ENCODE measurements around the gene PIGR. TPM values are rescaled to one million over a fixed set of nuclear protein-coding genes. Genes with fewer than 3 reads are reported as not detected.

PIGR gene
- total RNA-seq, 2 donors from 2014 or later: 10,148 to 12,746 TPM

DNA sequence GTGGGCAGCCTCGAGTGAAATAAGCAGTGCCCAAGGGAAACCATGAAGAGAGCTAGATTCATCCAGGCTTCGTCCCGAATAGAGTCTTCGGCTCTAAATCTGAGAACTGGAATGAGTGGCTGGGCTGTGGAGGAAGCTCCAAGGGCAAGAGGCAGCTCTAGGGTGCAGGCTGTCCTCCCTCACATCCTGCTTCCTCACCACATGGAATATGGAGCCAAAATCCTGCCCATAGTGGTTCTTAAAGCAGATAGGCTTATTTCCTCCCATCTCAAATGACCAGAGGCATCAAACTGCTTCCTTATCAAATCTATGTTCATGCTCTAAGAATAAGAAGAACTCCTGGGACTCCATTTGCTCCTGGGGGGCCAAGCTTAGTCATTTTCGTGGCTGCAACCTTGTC lies 46.5 kb downstream of the PIGR start:
- intact Hi-C loops (cut with DNase I, micrococcal nuclease): no loop called here
- ATAC-seq: no peak
- DNase-seq: no peak

DNA sequence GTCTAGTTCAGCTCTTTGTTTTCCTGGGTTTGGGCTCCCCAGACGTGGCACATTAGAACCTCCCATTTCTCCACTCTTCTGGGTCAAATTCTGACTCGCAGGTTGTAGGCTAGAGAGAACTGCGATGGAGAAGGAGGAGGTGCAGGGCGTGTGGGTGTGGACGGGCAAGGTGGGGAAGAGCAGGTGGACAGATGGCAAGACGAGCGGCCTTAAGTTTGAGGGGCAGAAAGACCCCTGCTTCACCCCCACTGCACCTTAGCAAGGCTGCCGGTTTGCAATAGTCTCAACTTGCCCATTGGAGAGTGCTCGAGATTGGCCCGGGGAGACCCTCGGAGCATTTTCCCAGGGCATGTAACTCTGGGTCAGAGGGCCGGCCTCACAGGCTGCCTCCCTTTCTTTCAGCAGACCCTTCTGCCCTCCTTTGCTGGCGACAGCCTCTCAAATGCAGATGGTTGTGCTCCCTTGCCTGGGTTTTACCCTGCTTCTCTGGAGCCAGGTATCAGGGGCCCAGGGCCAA lies 47.3 kb downstream of the PIGR start:
- DNase-seq (no peak), ATAC-seq (no peak)
- intact Hi-C loops (cut with DNase I, micrococcal nuclease): no loop called here

DNA sequence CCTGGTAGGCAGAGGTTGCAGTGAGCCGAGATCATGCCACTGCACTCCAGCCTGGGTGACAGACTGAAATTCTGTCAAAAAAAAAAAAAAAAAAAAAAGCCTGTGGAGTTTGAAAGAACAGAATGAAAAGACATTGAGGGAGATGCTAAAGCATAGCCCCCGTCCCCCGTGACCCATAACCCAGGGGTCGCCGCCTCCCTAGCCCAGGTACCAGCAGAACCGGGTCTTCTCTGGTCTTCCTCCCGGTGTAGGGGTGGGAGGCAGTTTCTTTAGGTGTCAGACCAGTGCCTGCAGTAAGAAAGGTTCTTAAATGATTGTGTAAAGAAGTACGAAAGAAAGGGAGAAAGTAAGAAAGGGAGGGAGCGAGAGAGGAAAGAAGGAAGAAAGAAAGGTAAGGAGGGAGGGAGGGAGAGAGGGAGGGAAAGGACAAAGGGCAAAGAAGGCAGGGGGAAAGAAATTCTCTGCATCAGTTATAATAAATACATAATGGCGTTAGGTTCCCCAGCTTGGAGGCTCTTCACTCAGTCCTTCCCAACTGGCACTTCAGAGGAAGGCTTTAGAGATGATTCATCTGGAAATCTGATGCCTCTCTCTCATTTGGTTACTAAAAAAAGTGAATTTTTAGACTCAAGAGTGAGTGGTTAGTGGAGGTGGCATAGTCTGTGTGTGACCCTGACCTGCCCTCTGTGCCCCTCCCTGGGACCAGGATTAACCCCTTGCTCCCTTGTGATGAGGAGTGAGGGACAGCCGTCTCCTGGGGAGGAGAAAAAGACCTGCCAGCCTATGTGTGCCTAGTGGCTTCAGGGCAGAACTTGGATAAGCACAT lies 48.0 kb downstream of the PIGR start:
- DNase-seq (no peak), ATAC-seq (no peak)
- intact Hi-C loops (cut with DNase I, micrococcal nuclease): no loop called here

DNA sequence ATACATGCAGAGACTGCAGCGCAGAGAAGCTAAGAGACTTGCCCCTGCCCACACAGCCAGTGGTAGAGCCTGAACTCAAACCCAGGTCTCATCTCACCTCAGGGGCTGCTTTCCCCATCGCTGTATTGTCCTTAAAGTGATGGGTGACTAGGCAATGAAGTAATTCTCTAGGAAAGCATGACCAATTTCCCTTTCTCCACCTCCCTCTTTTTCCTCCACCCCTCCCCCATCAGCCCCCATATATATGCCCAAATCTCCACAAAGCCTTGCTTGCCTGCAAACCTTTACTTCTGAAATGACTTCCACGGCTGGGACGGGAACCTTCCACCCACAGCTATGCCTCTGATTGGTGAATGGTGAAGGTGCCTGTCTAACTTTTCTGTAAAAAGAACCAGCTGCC lies 49.1 kb downstream of the PIGR start, which contains the start of gene IL24:
Gene IL24, plus strand, starts transcription at position 269 of the 400 bp plus-strand sequence. CDS start 390 bp downstream, outside the sequence.
- intact Hi-C loops (cut with DNase I, micrococcal nuclease): no loop called here
- DNase-seq (no peak), ATAC-seq (no peak)

DNA sequence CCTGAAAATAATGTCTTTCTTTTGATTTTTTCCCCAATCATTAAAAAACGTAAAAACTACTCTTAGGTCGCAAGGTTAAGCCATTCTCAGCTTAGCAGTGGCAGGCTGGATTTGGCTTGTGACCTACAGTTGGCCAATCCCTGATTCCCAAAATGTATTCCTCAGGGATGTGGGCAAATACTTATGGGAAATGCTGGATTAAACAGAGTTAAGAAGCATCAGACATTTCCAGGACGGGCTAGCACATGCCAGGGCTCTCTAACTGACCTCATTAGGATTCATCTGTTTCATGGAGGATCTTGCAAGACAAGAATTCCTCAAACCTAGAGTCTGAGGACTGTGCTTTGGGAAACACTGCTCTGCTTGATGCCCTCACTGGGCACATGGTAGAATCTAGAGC lies 50.0 kb downstream of the PIGR start:
- intact Hi-C loops (cut with DNase I, micrococcal nuclease): no loop called here
- ATAC-seq (no peak), DNase-seq (no peak)

DNA sequence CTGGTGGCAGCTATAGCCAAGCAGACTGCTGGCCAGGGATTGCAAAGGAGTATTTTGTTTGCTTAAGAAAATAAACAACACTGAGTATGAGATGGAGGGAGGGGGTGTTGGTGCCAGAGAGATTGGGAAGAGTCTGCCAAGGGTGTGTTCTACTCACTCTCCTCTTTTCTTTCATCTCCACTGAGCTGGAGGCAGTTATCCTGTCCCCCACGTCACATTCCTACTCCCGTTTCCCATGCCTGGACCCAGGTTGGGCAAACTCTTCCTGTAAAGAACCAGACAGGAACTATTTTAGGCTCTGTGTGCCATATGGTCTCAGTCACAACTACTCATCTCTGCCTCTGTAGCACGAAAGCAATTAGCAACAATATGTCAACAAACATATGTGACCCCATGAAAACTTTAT lies 50.4 kb downstream of the PIGR start:
- ATAC-seq (peak; percentile 33), DNase-seq (no peak)
- intact Hi-C loops (cut with DNase I, micrococcal nuclease): no loop called here

DNA sequence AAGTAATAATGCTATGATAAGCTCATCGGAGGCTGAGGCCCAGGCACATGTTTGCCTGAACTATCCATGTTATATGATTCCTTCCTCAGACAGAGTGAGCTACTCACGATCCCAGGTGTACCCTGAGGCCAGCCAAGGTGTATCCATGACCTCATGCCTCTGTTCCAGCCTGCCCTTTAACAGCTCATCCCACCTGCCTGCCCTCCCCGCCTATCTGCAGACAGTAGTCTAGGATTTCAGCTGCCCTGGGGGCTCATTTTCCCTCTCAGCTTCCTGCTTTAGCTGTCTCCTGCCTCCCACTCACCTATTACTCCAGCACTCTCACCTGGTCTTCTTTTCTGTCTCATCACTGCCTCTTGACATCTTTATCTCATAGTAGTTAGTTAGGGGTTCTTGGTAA lies 50.9 kb downstream of the PIGR start:
- no peak for DNase-seq
- ATAC-seq: no peak
- intact Hi-C loops (cut with DNase I, micrococcal nuclease): no loop called here

DNA sequence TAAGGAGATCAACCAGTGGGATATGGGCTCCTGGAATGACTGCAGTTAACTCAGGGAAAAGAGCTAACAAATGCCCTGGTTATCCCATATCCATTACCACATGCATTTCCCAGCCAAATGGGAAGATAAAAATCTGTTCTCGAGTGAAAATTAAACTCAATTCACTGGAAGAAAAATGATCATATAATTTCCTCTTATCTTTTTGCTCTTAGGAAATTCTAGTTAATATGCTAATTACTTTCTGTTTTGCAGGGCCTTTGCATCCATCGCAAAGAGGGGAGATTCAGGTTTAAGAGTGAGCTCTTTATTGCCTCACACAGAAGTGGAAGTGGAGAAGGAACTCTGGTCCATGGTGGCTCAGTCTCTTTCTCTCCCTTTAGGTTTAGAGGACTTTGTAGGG lies 52.9 kb downstream of the PIGR start:
- intact Hi-C loops (cut with DNase I, micrococcal nuclease): no loop called here
- DNase-seq (no peak), ATAC-seq (no peak)

DNA sequence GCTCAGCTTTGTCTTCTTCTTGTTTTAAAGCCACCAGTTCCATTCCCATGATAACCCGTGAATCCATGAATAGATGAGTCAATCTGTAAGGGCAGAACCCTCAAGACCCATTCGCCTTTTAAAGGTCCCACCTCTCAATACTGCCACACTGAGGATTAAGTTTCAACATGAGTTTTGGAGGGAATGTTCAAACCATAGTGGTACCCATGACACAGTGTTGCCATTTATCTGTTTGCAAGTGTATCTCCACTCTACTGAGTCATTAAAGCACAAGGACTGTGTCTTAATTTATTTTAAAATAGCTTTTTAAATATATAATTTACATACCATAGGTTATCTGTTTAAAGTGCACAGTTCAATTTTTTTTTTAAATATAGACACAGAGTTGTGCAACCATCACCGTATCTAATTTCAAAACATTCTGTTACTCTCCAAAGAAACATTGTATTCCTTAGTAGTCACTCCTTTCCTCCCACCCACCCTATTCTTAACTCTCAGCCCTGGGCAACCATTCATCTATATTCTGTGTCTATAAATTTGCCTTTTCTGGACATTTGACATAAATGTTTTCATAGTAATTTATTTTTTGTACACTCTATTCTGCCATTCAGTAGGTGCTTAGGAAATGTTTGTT lies 53.8 kb downstream of the PIGR start:
- DNase-seq: no peak
- ATAC-seq: no peak

DNA sequence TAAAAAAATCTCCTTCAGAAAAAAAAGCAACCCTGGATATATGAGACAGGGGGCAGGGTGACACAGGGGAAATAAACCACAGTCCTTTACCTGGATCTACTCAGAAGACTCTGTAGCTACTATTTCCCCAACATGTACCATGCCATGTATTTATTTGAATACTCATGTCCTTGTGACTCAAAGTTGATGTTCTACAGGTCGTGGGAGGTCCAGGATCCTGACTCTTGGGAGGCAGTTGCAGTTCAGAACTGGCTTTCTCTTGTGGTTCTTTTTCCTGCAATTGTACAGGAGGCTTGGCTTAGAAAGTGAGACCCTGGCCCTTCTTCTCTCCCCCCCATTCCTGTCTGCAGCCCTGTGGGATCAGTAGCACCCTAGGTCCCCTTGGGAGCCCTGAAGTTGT lies 54.9 kb downstream of the PIGR start:
- no peak for ATAC-seq
- DNase-seq: no peak
- intact Hi-C loops (cut with DNase I, micrococcal nuclease): no loop called here

More for the DNA sequence above, 53.8 kb downstream of the PIGR start:
- intact Hi-C loops (cut with DNase I, micrococcal nuclease): no loop called here

DNA sequence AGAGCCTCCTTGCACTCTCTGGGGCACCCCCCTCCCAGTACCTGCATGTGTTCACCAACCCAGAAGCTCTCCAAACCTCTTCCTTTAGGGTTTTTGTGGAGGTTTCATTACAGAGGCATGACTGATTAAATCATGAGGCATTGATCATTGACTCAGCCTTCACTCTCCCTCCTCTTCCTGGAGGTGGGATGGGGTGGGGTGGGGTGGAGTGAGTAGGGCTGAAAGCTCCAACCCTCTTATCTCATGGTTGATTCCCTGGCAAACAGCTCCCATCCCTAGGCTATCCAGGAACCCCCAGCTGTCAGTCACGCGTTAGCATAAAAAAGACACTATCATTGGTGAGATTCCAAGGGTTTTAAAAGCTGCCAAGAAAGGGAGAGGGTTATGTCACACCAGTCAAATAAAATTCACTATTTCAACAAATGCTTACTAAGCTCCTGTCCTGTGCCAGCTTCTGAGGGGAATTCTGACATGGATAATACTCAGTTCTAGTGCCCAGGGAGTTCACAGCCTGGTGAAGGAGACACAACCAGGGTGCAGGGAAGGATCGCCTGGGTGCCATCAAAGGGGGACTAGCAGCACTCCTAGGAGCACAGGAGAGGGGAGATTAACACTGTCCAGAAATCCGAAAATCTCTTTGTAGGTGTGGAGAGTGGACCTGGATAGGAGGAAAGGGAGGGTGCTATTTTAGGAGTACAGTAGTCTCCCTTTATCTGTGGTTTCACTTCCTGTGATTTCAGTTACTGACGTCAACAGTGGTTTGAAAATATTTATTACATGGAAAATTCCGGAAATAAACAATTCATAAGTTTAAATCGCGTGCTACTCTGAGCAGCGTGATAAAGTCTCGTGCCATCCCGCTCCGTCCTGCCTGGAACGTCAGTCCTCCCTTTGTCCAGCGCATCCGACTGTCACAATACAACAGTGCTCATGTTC lies 55.9 kb downstream of the PIGR start:
- ATAC-seq (no peak), DNase-seq (peak in 1 of 2 donors; percentile 35)
- intact Hi-C loops (cut with DNase I, micrococcal nuclease): no loop called here

DNA sequence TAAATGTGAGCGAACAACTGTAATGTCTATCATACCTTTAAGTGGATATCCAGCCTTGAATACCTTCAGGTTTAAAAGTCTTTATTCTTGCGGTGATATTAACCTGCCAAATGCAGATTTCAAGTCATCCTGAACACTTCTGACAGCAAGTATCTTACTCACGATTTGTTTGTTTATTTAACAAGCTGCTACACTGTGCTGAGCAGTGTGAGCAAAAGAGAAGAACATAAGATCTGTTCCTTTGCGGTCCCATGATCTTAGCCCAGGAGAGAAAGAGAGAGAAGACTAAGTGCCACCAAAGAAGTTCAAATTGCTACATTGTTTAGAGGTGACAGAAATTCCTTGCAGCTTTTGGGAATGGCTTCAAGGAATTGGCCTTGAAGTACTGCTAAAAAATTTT lies 58.6 kb downstream of the PIGR start:
- ATAC-seq (no peak), DNase-seq (no peak)
- intact Hi-C loops (cut with DNase I, micrococcal nuclease): no loop called here

DNA sequence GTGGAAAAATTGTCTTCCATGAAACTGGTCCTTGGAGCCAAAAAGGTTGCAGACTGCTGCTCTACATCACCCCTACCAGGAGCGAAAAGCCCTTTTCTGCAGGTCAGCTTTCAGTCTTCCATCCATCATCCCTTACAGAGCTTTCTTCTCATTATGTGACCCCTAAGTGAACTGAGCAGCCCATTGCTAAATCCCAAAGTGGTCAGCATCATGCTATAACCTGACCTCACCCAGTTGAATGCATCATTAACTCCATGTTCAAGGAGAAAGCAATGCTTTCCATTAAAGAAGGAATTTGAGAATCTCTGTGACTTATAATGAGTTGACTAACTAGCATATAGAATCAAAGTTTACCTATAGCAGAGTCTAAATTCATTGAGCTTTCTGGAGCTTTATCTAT lies 59.4 kb downstream of the PIGR start:
- ATAC-seq (no peak), DNase-seq (no peak)
- intact Hi-C loops (cut with DNase I, micrococcal nuclease): no loop called here

DNA sequence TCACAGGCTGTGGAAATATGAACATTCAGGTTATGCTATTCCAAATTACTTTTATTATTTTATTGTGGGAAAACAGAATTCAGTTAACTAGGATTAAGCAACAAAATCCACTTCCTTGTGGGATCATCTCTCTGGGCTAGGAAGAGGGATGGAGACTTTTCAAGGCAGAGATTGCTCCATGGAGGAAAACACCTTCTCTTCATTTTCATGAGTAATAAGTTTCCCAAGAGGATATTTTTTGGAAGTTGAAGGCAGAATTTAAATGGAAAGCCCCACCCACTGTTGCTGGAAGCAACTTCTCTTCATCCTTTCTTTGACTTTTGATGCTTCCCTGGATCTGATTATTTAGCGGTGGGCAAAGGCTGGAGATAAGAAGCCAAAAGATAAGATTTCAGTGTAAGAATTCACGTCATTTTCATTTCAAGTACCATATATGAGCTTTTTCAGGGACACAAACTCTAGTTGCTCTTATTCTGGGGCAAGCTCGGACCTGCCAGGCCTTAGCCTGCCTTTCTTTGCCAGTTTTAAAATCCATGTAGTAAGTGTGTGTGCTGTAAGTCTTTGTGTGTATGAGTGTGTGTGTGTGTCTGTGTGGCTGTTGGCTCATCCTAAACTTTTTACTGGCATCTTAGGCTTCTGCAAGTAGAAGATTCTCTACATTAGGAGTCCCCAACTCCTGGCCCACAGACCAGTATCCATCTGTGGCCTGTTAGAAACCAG lies 60.8 kb downstream of the PIGR start:
- ATAC-seq (no peak), DNase-seq (no peak)
- intact Hi-C loops (cut with DNase I, micrococcal nuclease): no loop called here

DNA sequence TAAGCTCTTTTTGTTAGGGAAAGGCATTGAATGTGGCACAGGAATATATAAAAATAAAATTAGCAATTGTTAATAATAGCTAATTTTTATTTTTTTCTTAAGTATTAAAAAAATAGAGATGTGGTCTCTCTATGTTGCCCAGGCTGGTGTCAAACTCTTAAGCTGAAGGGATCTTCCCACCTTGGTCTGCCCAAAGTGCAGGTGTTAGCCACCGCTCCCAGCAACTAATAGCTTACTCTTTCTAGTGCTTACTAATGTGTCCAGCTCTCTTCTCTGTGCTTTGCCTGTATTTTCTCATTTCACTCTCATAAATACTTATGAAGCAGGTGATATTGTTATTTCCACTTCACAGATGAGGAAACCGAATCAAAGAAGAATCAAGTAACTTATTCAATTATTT lies 62.4 kb downstream of the PIGR start:
- intact Hi-C loops (cut with DNase I, micrococcal nuclease): no loop called here
- ATAC-seq: no peak
- DNase-seq: no peak

DNA sequence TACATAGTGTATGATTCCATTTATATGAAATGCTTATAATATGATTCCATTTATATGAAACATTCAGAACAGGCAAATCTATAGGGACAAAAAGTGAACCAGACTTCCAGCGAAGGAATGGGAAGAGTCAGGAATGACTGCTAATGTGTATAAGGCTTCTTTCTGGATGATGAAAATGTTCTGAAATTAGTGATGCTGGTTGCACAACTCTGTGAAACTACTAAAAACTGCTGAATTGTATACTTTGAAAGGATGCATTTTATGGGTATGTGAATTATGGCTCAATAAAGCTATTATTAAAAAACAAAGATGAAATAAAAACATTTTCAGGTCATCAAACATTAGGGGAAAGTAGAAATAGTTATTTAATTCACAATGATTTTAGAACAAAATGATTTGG lies 63.1 kb downstream of the PIGR start:
- intact Hi-C loops (cut with DNase I, micrococcal nuclease): no loop called here
- no peak for DNase-seq
- ATAC-seq: no peak

DNA sequence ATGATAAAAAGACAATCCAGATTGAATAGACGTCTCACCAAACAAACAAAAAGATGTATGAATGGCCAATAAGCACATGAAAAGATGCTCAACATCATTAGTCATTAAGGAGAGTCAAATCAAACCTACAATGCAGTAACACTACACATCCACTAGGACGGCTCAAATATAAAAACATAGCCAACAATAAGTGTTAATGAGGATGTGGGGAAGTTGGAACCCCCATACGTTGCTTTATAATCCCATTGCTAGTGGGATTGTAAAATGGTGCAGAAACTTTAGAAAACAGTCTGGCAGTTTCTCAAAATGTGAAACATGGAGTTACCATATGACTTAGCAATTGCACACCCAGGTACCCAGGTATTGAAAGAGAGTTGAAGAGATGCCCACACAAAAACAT lies 63.7 kb downstream of the PIGR start:
- intact Hi-C loops (cut with DNase I, micrococcal nuclease): no loop called here
- no peak for ATAC-seq

DNA sequence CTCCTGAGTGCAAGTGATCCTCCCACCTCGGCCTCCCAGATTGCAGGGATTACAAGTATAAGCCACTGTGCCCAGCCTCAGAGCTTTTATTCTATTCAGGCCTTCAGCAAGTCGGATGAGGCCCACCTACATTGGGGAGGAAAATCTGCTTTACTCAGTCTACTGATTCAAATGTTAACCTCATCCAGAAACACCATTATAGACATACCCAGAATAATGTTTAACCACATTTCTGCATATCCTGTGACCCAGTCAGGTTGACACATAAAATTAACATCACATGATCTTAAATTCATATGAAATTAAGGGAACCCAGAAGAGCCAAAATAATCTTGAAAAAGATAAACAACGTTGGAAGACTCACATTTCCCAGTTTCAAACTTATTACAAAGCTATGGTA lies 66.0 kb downstream of the PIGR start:
- ATAC-seq (no peak), DNase-seq (no peak)
- intact Hi-C loops (cut with DNase I, micrococcal nuclease): no loop called here

More for the DNA sequence above, 63.7 kb downstream of the PIGR start:
- DNase-seq: no peak

Measured in left colon (tissue), 2 donors.